HCT116 (cell line): ENCODE measurements around the gene SERTAD1. TPM values are rescaled to one million over a fixed set of nuclear protein-coding genes. Genes with fewer than 3 reads are reported as not detected.

ENCODE experiments used
- ATAC-seq: fragments of 200-7000 bp; cut with Tn5 transposase; 2 replicates; pipeline ENCODE4 v1.9.1; 2020; ENCODE audit warnings: mild to moderate bottlenecking, moderate library complexity
- BruUV-seq: library from RNA; stranded (reverse); fragments of 400-500 nt; replicated peaks from 2 replicates; lab custom pipeline; 2021; lab: Mats Ljungman, UMichigan
- CTCF ChIA-PET: fragments of 300-600 bp; sonication (Branson Sonifier 250); formaldehyde crosslinking; loops from one replicate; lab custom pipeline; 2021; ENCODE audit warnings: antibody characterized with exemption; lab: Charles Lee
- POLR2A ChIA-PET: fragments of 300-600, 350-600 bp; sonication (Branson Sonifier 250); formaldehyde crosslinking; loops from one replicate; lab custom pipeline; 2021; ENCODE audit warnings: antibody characterized with exemption; lab: Charles Lee
- RAD21 ChIA-PET, 2 experiments: fragments of 300-600 bp; sonication (Branson Sonifier 250); formaldehyde crosslinking; loops; one replicate each; lab custom pipeline; 2023; ENCODE audit warnings: low total read pairs in 2 of 2; ENCODE audit not compliant: uncharacterized antibody in 2 of 2, unreplicated experiment in 2 of 2, low non-redundant PET in 1 of 2; lab: Charles Lee
- DNase-seq: peaks from one replicate; pipeline ENCODE4 v3.0.0-alpha.2; 2010; ENCODE audit warnings: low read depth, low spot score
- H2AFZ ChIP-seq: fragments of 200-600 bp; shearing (Covaris generic), sonication (generic); 2 replicates; pipeline ENCODE4 v1.6.1; 2017; ENCODE audit warnings: low read depth, mixed run types, mixed read lengths, antibody characterized with exemption, low read length; ENCODE audit not compliant: poor library complexity, severe bottlenecking
- H3K27ac ChIP-seq: 2 replicates; pipeline ENCODE4 v1.5.1; 2012; ENCODE audit warnings: low read depth, low read length
- H3K27me3 ChIP-seq: fragments of 200-600 bp; sonication (generic); 2 replicates; pipeline ENCODE4 v1.6.1; 2016; ENCODE audit warnings: mixed run types, low read length, mixed read lengths; ENCODE audit not compliant: insufficient read depth
- H3K36me3 ChIP-seq, 2 experiments: fragments of 200-500 bp in 1 of 2; fragments of 200-600 bp in 1 of 2; sonication (Bioruptor generic) in 1 of 2; sonication (generic) in 1 of 2; 2 replicates each; pipeline versions ENCODE4 v1.5.1 to v1.6.1; 2014 to 2016; ENCODE audit warnings: low read length in 2 of 2, inconsistent platforms in 1 of 2, mixed read lengths in 1 of 2, mixed run types in 1 of 2; ENCODE audit not compliant: insufficient read depth in 2 of 2, control insufficient read depth in 1 of 2
- H3K4me1 ChIP-seq, 2 experiments: fragments of 200-600 bp in 1 of 2; sonication (generic) in 1 of 2; 2 replicates each; pipeline versions ENCODE4 v1.5.1 to v1.6.1; 2012 to 2017; ENCODE audit warnings: low read length in 2 of 2, inconsistent platforms in 1 of 2, mild to moderate bottlenecking in 1 of 2, mixed read lengths in 1 of 2, mixed run types in 1 of 2, moderate library complexity in 1 of 2; ENCODE audit not compliant: insufficient read depth in 2 of 2, control insufficient read depth in 1 of 2
- H3K4me2 ChIP-seq: fragments of 200-600 bp; sonication (generic); 2 replicates; pipeline ENCODE4 v1.6.1; 2017; ENCODE audit warnings: mixed run types, low read length, mixed read lengths
- H3K4me3 ChIP-seq, 2 experiments: fragments of 200-600 bp in 1 of 2; sonication (generic) in 1 of 2; replicated peaks in 1 of 2; 2 replicates each; pipeline ENCODE4 v1.5.1; 2011 to 2016; ENCODE audit warnings: low read length in 2 of 2, control low read depth in 1 of 2, low read depth in 1 of 2, mild to moderate bottlenecking in 1 of 2, mixed read lengths in 1 of 2, mixed run types in 1 of 2
- H3K79me2 ChIP-seq: fragments of 200-600 bp; sonication (generic); 2 replicates; pipeline ENCODE4 v1.6.1; 2017; ENCODE audit warnings: mild to moderate bottlenecking, mixed run types, low read length, moderate library complexity, mixed read lengths; ENCODE audit not compliant: insufficient read depth
- H3K9ac ChIP-seq: fragments of 200-600 bp; sonication (generic); 2 replicates; pipeline ENCODE4 v1.6.1; 2016; ENCODE audit warnings: low read length, mixed read lengths
- H3K9me2 ChIP-seq: fragments of 200-600 bp; sonication (generic), shearing (Covaris generic); 2 replicates; pipeline ENCODE4 v1.6.1; 2017; ENCODE audit warnings: mixed run types, mild to moderate bottlenecking, moderate library complexity; ENCODE audit not compliant: insufficient read depth
- H3K9me3 ChIP-seq, 2 experiments: fragments of 200-500 bp in 1 of 2; fragments of 200-600 bp in 1 of 2; sonication (Bioruptor generic) in 1 of 2; sonication (generic) in 1 of 2; 2 replicates each; pipeline ENCODE4 v1.6.1; 2014 to 2017; ENCODE audit warnings: low read length in 2 of 2, mixed read lengths in 2 of 2, inconsistent platforms in 1 of 2, low read depth in 1 of 2, mild to moderate bottlenecking in 1 of 2, mixed run types in 1 of 2, moderate library complexity in 1 of 2; ENCODE audit not compliant: control insufficient read depth in 1 of 2, insufficient read depth in 1 of 2
- H4K20me1 ChIP-seq: fragments of 200-600 bp; sonication (generic), shearing (Covaris generic); 2 replicates; pipeline ENCODE4 v1.6.1; 2017; ENCODE audit warnings: mixed run types, mild to moderate bottlenecking, moderate library complexity; ENCODE audit not compliant: insufficient read depth
- ATF3 ChIP-seq: IDR thresholded peaks from 2 replicates; pipeline ENCODE4 v1.6.1; 2012
- CBX3 ChIP-seq: IDR thresholded peaks from 2 replicates; pipeline ENCODE4 v1.6.1; 2012; ENCODE audit warnings: low read depth
- CTCF ChIP-seq, 3 experiments: fragments of 200-600 bp in 1 of 3; sonication (generic) in 1 of 3; IDR thresholded peaks in 2 of 3; conservative IDR thresholded peaks in 1 of 3; 2 replicates each; pipeline ENCODE4 v1.5.1; 2012 to 2017; ENCODE audit warnings: low read depth in 2 of 3, low read length in 2 of 3, antibody characterized with exemption in 1 of 3, borderline replicate concordance in 1 of 3, control low read depth in 1 of 3, mild to moderate bottlenecking in 1 of 3, mixed read lengths in 1 of 3, mixed run types in 1 of 3, moderate library complexity in 1 of 3; ENCODE audit not compliant: insufficient read depth in 1 of 3
- ELF1 ChIP-seq: IDR thresholded peaks from 2 replicates; pipeline ENCODE4 v1.6.1; 2012; ENCODE audit warnings: low read depth, borderline replicate concordance
- EZH2 ChIP-seq: fragments of 200-600 bp; sonication (generic); IDR thresholded peaks from 2 replicates; pipeline ENCODE4 v1.6.1; 2017; ENCODE audit warnings: antibody characterized with exemption, mixed run types
- EZH2phosphoT487 ChIP-seq: fragments of 200-600 bp; IDR thresholded peaks from 2 replicates; pipeline ENCODE4 v1.6.1; 2018; ENCODE audit warnings: antibody characterized with exemption, borderline replicate concordance
- JUND ChIP-seq: IDR thresholded peaks from 2 replicates; pipeline ENCODE4 v1.6.1; 2012
- MAX ChIP-seq: IDR thresholded peaks from 2 replicates; pipeline ENCODE4 v1.6.1; 2012
- POLR2A ChIP-seq: IDR thresholded peaks from 2 replicates; pipeline ENCODE4 v1.7.0; 2011; ENCODE audit warnings: borderline replicate concordance; ENCODE audit not compliant: insufficient read depth, insufficient read length; ENCODE audit errors: extremely low read depth
- POLR2AphosphoS5 ChIP-seq: IDR thresholded peaks from 2 replicates; pipeline ENCODE4 v1.6.1; 2011; ENCODE audit warnings: mild to moderate bottlenecking, low read depth, low read length, moderate library complexity
- RAD21 ChIP-seq: IDR thresholded peaks from 2 replicates; pipeline ENCODE4 v1.6.1; 2012; ENCODE audit warnings: low read depth, mild to moderate bottlenecking
- SIN3A ChIP-seq: IDR thresholded peaks from 2 replicates; pipeline ENCODE4 v1.6.1; 2012; ENCODE audit warnings: low read depth
- SRF ChIP-seq: IDR thresholded peaks from 2 replicates; pipeline ENCODE4 v1.6.1; 2012; ENCODE audit warnings: low read depth
- YY1 ChIP-seq: IDR thresholded peaks from 2 replicates; pipeline ENCODE4 v1.6.1; 2011; ENCODE audit warnings: low read length, low read depth, moderate library complexity, mild to moderate bottlenecking; ENCODE audit not compliant: insufficient replicate concordance; ENCODE audit errors: extremely low read depth
- ZFX ChIP-seq: fragments of 450-650 bp; IDR thresholded peaks from 2 replicates; pipeline ENCODE4 v1.6.1; 2017
- intact Hi-C: fragments of 100-400 bp; cut with micrococcal nuclease; formaldehyde crosslinking; loops from 2 replicates; pipeline ENCODE4 v1.10.0; 2022
- total RNA-seq: library from RNA; stranded (reverse); gene quantifications from one replicate; pipeline ENCODE4 v1.2.1, GENCODE V29; 2021; ENCODE audit not compliant: unreplicated experiment
- TF ChIP-seq, protein P1 (sequence below): IDR thresholded peaks from 2 replicates; pipeline ENCODE4 v1.6.1; 2012; ENCODE audit warnings: low read depth

SERTAD1 gene
- total RNA-seq, 1 experiment from 2014 or later, result 30.3 TPM

DNA sequence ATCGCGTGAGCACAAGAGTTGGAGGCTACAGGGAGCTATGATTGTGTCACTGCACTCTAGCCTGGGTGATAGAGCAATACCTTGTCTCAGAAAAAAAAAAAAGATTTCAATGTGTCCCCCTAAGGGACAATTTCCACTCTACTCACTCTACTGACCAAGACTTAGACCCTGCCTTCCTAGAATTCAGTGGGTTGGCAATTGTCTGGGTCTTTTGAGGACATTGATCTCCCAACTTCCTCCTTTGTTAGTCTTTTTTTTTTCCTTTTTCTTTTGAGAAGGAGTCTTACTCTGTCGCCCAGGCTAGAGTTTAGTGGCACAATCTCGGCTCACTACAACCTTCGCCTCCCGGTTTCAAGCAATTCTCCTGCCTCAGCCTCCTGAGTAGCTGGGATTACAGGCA lies 43.2 kb upstream of the SERTAD1 start:
- Histone ChIP-seq H4K20me1 (no peaks in the 10 kb centered on the region), H2AFZ (no peak overlapping the region), H3K9me3 (no peaks in the 10 kb centered on the region), H3K79me2 (peaks cover 9% of the 10 kb centered on the region; the same call in 1 of the 2 replicates), H3K9ac (no peak overlapping the region), H3K4me3 (no peak overlapping the region), H3K27me3 (no peaks in the 10 kb centered on the region), H3K27ac (no peak overlapping the region), H3K4me2 (no peak overlapping the region), H3K9me2 (no peaks in the 10 kb centered on the region), H3K4me1 (peaks cover 6 to 20% of the 10 kb centered on the region in 2 experiments), H3K36me3 (no peaks in the 10 kb centered on the region)
- ATAC-seq (no peak), DNase-seq (no peak)
- intact Hi-C loops, result no loop called here
- ChIA-PET RAD21 (no interaction called here), POLR2A (no interaction called here), CTCF (no interaction called here)
- BruUV-seq, result no TSS peak
- TF ChIP-seq EZH2phosphoT487 (no peak), CTCF (IDR thresholded peaks at IDR 0.05 in 2 of 3, conservative IDR thresholded peaks at IDR 0.05 in 1 of 3; ENCODE audit: borderline replicate concordance in 1 of 3, insufficient read depth in 1 of 3, low read depth in 2 of 3, low read length in 2 of 3) (no peak), MAX (no peak), RAD21 (no peak), POLR2A (no peak), POLR2AphosphoS5 (no peak)

GRCh38 chr19:40466985-40467734 lies 41.4 kb upstream of the SERTAD1 start, which contains the start of gene SPTBN4:
TSS of gene SPTBN4 (plus strand) at chr19:40467001. CDS start at chr19:40472622, 5,621 bp downstream.
- no peaks in the 10 kb centered on the region for H4K20me1 ChIP-seq
- POLR2A ChIA-PET, result no interaction called here
- no peaks in the 10 kb centered on the region for H3K36me3 ChIP-seq
- H2AFZ ChIP-seq, result no peak within 1 kb of the TSS
- no TSS peak for BruUV-seq
- DNase-seq, result no peak
- H3K27ac ChIP-seq, result peak within 1 kb of the TSS; percentile 50; the same call in 1 of the 2 replicates
- peak within 1 kb of the TSS; percentile 42 to 95 for H3K4me3 ChIP-seq
- peaks cover 9% of the 10 kb centered on the region; the same call in 1 of the 2 replicates for H3K79me2 ChIP-seq
- CTCF ChIA-PET, result no interaction called here
- no peaks in the 10 kb centered on the region for H3K9me3 ChIP-seq
- RAD21 ChIA-PET, result no interaction called here
- H3K27me3 ChIP-seq, result no peaks in the 10 kb centered on the region
- peak within 1 kb of the TSS; percentile 94 for H3K4me2 ChIP-seq
- intact Hi-C loops, result no loop called here
- ATAC-seq, result no peak
- H3K4me1 ChIP-seq, result peaks cover 13 to 34% of the 10 kb centered on the region in 2 experiments
- no peaks in the 10 kb centered on the region for H3K9me2 ChIP-seq
- TF ChIP-seq RAD21 (no peak), ELF1 (no peak), SIN3A (no peak), SRF (no peak), EZH2 (no peak), CBX3 (no peak), JUND (no peak), ZFX (no peak), YY1 (no peak), ATF3 (no peak), EZH2phosphoT487 (no peak)
- TF ChIP-seq, protein P1, sequence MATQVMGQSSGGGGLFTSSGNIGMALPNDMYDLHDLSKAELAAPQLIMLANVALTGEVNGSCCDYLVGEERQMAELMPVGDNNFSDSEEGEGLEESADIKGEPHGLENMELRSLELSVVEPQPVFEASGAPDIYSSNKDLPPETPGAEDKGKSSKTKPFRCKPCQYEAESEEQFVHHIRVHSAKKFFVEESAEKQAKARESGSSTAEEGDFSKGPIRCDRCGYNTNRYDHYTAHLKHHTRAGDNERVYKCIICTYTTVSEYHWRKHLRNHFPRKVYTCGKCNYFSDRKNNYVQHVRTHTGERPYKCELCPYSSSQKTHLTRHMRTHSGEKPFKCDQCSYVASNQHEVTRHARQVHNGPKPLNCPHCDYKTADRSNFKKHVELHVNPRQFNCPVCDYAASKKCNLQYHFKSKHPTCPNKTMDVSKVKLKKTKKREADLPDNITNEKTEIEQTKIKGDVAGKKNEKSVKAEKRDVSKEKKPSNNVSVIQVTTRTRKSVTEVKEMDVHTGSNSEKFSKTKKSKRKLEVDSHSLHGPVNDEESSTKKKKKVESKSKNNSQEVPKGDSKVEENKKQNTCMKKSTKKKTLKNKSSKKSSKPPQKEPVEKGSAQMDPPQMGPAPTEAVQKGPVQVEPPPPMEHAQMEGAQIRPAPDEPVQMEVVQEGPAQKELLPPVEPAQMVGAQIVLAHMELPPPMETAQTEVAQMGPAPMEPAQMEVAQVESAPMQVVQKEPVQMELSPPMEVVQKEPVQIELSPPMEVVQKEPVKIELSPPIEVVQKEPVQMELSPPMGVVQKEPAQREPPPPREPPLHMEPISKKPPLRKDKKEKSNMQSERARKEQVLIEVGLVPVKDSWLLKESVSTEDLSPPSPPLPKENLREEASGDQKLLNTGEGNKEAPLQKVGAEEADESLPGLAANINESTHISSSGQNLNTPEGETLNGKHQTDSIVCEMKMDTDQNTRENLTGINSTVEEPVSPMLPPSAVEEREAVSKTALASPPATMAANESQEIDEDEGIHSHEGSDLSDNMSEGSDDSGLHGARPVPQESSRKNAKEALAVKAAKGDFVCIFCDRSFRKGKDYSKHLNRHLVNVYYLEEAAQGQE, result no peak
- peak within 1 kb of the TSS; percentile 94 for H3K9ac ChIP-seq
